H1 (cell line): ENCODE data around the gene PLEKHG4. TPM values are rescaled to one million over a fixed set of nuclear protein-coding genes. Genes with fewer than 3 reads are reported as not detected.

ENCODE experiments used
- CTCF ChIA-PET: fragments of 300-600 bp; sonication (Branson Sonifier 250); formaldehyde crosslinking; loops from one replicate; lab custom pipeline; 2021; ENCODE audit not compliant: partially characterized antibody; lab: Charles Lee
- POLR2A ChIA-PET: fragments of 300-600 bp; sonication (Branson Sonifier 250); formaldehyde crosslinking; loops from one replicate; lab custom pipeline; 2021; ENCODE audit warnings: inconsistent platforms; ENCODE audit not compliant: partially characterized antibody; lab: Charles Lee
- DNase-seq, 2 experiments: peaks; one replicate each; pipeline versions ENCODE4 v3.0.0 to v3.0.0-alpha.2; 2010 to 2022; ENCODE audit warnings: low spot score in 2 of 2, low read depth in 1 of 2, mixed read lengths in 1 of 2
- FAIRE-seq: peaks from 2 replicates; lab custom pipeline; 2011; peaks lifted over from hg19 to GRCh38; lab: Jason Lieb, UNC
- H2AFZ ChIP-seq: 2 replicates; pipeline ENCODE4 v1.8.1; 2012; ENCODE audit warnings: low read length, inconsistent platforms
- H2AK5ac ChIP-seq: 2 replicates; pipeline ENCODE4 v1.6.1; 2013; ENCODE audit warnings: low read depth, low read length
- H2BK120ac ChIP-seq: replicated peaks from 2 replicates; pipeline ENCODE3; 2013; ENCODE audit warnings: low read depth, low read length, inconsistent platforms
- H2BK12ac ChIP-seq: 2 replicates; pipeline ENCODE4 v1.6.1; 2013; ENCODE audit warnings: low read depth, low read length
- H2BK15ac ChIP-seq: 2 replicates; pipeline ENCODE4 v1.6.1; 2013; ENCODE audit warnings: low read length
- H2BK20ac ChIP-seq: 2 replicates; pipeline ENCODE4 v1.6.1; 2013; ENCODE audit warnings: low read length
- H2BK5ac ChIP-seq: 2 replicates; pipeline ENCODE4 v1.6.1; 2013; ENCODE audit warnings: low read depth, low read length
- H3K14ac ChIP-seq: 2 replicates; pipeline ENCODE4 v1.6.1; 2013; ENCODE audit warnings: inconsistent platforms; ENCODE audit not compliant: insufficient read length
- H3K18ac ChIP-seq: 2 replicates; pipeline ENCODE4 v1.6.1; 2013; ENCODE audit warnings: low read length; ENCODE audit errors: extremely low read depth
- H3K23ac ChIP-seq: 2 replicates; pipeline ENCODE4 v1.6.1; 2013; ENCODE audit warnings: inconsistent platforms; ENCODE audit not compliant: insufficient read length
- H3K23me2 ChIP-seq: 2 replicates; pipeline ENCODE4 v1.6.1; 2013; ENCODE audit warnings: low read depth, low read length
- H3K27ac ChIP-seq: 2 replicates; pipeline ENCODE4 v1.6.1; 2011; ENCODE audit warnings: low read depth, low read length, inconsistent platforms
- H3K27me3 ChIP-seq, 4 experiments: replicated peaks in 1 of 4; 1 replicate in 1 of 4; 2 replicates in 3 of 4; pipeline versions ENCODE4 v1.6.1 to v1.8.1; 2011 to 2013; ENCODE audit warnings: low read length in 3 of 4, mild to moderate bottlenecking in 3 of 4, inconsistent platforms in 2 of 4, mixed read lengths in 2 of 4, moderate library complexity in 1 of 4; ENCODE audit not compliant: control insufficient read depth in 3 of 4, insufficient read depth in 3 of 4; ENCODE audit errors: extremely low read depth in 1 of 4
- H3K36me3 ChIP-seq, 4 experiments: 2 replicates each; pipeline versions ENCODE4 v1.6.1 to v1.8.1; 2011 to 2013; ENCODE audit warnings: mild to moderate bottlenecking in 4 of 4, low read length in 3 of 4, moderate library complexity in 2 of 4, control low read depth in 1 of 4, inconsistent platforms in 1 of 4; ENCODE audit not compliant: insufficient read depth in 4 of 4, control insufficient read depth in 2 of 4
- H3K4ac ChIP-seq: replicated peaks from 2 replicates; pipeline ENCODE3; 2013; ENCODE audit warnings: low read length, low read depth, mixed read lengths, inconsistent platforms; ENCODE audit not compliant: insufficient read length
- H3K4me1 ChIP-seq, 4 experiments: replicated peaks in 1 of 4; 1 replicate in 1 of 4; 2 replicates in 3 of 4; pipeline versions ENCODE4 v1.6.1 to v1.8.1; 2011 to 2013; ENCODE audit warnings: low read length in 3 of 4, inconsistent platforms in 2 of 4, mixed read lengths in 1 of 4; ENCODE audit not compliant: insufficient read depth in 4 of 4, control insufficient read depth in 3 of 4
- H3K4me2 ChIP-seq, 2 experiments: 2 replicates each; pipeline versions ENCODE4 v1.6.1 to v1.8.1; 2011 to 2013; ENCODE audit warnings: low read depth in 2 of 2, low read length in 2 of 2, control low read depth in 1 of 2, inconsistent platforms in 1 of 2, mild to moderate bottlenecking in 1 of 2; ENCODE audit not compliant: insufficient read depth in 1 of 2
- H3K4me3 ChIP-seq, 4 experiments: fragments of 200-600, 300-600 bp in 1 of 4; sonication (generic), shearing (Covaris generic), sonication (Bioruptor Twin) in 1 of 4; 2 replicates each; pipeline versions ENCODE4 v1.5.1 to v1.8.1; 2011 to 2016; ENCODE audit warnings: low read length in 4 of 4, low read depth in 3 of 4, control low read depth in 2 of 4, inconsistent platforms in 2 of 4, mild to moderate bottlenecking in 2 of 4, mixed read lengths in 1 of 4, moderate library complexity in 1 of 4; ENCODE audit not compliant: insufficient read depth in 2 of 4; ENCODE audit errors: extremely low read depth in 1 of 4
- H3K56ac ChIP-seq: replicated peaks from 2 replicates; pipeline ENCODE3; 2013; ENCODE audit warnings: low read depth, mild to moderate bottlenecking, mixed read lengths, low read length, inconsistent platforms; ENCODE audit not compliant: insufficient read length
- H3K79me1 ChIP-seq: 2 replicates; pipeline ENCODE4 v1.6.1; 2013; ENCODE audit warnings: low read depth, low read length, control low read depth
- H3K79me2 ChIP-seq, 2 experiments: 2 replicates each; pipeline versions ENCODE4 v1.6.1 to v1.8.1; 2012 to 2013; ENCODE audit warnings: low read length in 2 of 2, mild to moderate bottlenecking in 2 of 2, inconsistent platforms in 1 of 2; ENCODE audit not compliant: insufficient read depth in 2 of 2, control insufficient read depth in 1 of 2
- H3K9ac ChIP-seq, 4 experiments: replicated peaks in 1 of 4; 1 replicate in 1 of 4; 2 replicates in 3 of 4; pipeline versions ENCODE4 v1.6.1 to v1.8.1; 2011 to 2013; ENCODE audit warnings: low read depth in 3 of 4, low read length in 3 of 4, control low read depth in 2 of 4, mild to moderate bottlenecking in 2 of 4, moderate library complexity in 2 of 4, inconsistent platforms in 1 of 4; ENCODE audit errors: extremely low read depth in 1 of 4
- H3K9me3 ChIP-seq, 2 experiments: 2 replicates each; pipeline versions ENCODE4 v1.6.1 to v1.8.1; 2012 to 2013; ENCODE audit warnings: mild to moderate bottlenecking in 2 of 2, moderate library complexity in 2 of 2, control low read depth in 1 of 2, inconsistent platforms in 1 of 2, low read depth in 1 of 2, low read length in 1 of 2, mixed read lengths in 1 of 2; ENCODE audit not compliant: insufficient read depth in 2 of 2
- H4K20me1 ChIP-seq, 2 experiments: replicated peaks in 1 of 2; 2 replicates each; pipeline versions ENCODE3 to v1.8.1; 2011 to 2013; ENCODE audit warnings: inconsistent platforms in 2 of 2, low read length in 2 of 2, mild to moderate bottlenecking in 1 of 2; ENCODE audit not compliant: insufficient read depth in 2 of 2, control insufficient read depth in 1 of 2
- H4K5ac ChIP-seq: 2 replicates; pipeline ENCODE4 v1.6.1; 2013; ENCODE audit warnings: low read length, low read depth, mixed read lengths, inconsistent platforms; ENCODE audit not compliant: insufficient read length
- H4K8ac ChIP-seq: 2 replicates; pipeline ENCODE4 v1.8.0; 2013; ENCODE audit warnings: mild to moderate bottlenecking, moderate library complexity, low read length, inconsistent platforms; ENCODE audit not compliant: insufficient read depth; ENCODE audit errors: extremely low read depth
- H4K91ac ChIP-seq: replicated peaks from 2 replicates; pipeline ENCODE3; 2013; ENCODE audit warnings: low read length, mixed read lengths, inconsistent platforms; ENCODE audit not compliant: insufficient read length
- CTCF ChIP-seq, 3 experiments: IDR thresholded peaks; 1 replicate in 2 of 3; 2 replicates in 1 of 3; pipeline versions ENCODE4 v1.5.1 to v1.6.1; 2011; ENCODE audit warnings: low read length in 3 of 3, mild to moderate bottlenecking in 3 of 3, inconsistent platforms in 2 of 3, low read depth in 1 of 3, moderate library complexity in 1 of 3; ENCODE audit not compliant: insufficient read depth in 1 of 3; ENCODE audit errors: control extremely low read depth in 1 of 3
- POU5F1 ChIP-seq: IDR thresholded peaks from 2 replicates; pipeline ENCODE4 v1.6.1; 2011; ENCODE audit warnings: low read depth, mild to moderate bottlenecking, low read length, moderate library complexity
- RAD21 ChIP-seq, 2 experiments: IDR thresholded peaks in 1 of 2; conservative IDR thresholded peaks in 1 of 2; 2 replicates each; pipeline ENCODE4 v1.6.1; 2011; ENCODE audit warnings: low read depth in 2 of 2, low read length in 2 of 2, improper control_type of control experiment in 1 of 2, inconsistent platforms in 1 of 2, mild to moderate bottlenecking in 1 of 2, moderate library complexity in 1 of 2
- WGBS, 2 experiments: shearing (Covaris generic) in 1 of 2; methylation state at CpG; one replicate each; pipeline versions ENCODE4 v1.1.6 to v1.1.7; 2013 to 2015; ENCODE audit warnings: low lambda C conversion rate in 2 of 2, mixed read lengths in 2 of 2, inconsistent platforms in 1 of 2, low coverage in 1 of 2, missing lambda C conversion rate in 1 of 2; ENCODE audit not compliant: insufficient replicate concordance in 2 of 2, insufficient coverage in 1 of 2, insufficient read length in 1 of 2; ENCODE audit errors: extremely low coverage in 1 of 2, missing lambda C conversion rate in 1 of 2; 5-methylcytosine and 5-hydroxymethylcytosine counted together
- polyA plus RNA-seq, 7 experiments: library from polyadenylated mRNA; depleted of rRNA in 3 of 7; stranded (reverse) in 5 of 7; unstranded in 2 of 7; fragments of >200 nt in 5 of 7; fragments of 200-250 nt in 2 of 7; gene quantifications; 1 replicate in 5 of 7; 2 replicates in 1 of 7; 4 replicates in 1 of 7; pipeline versions ENCODE4 v1.2.1 to v1.2.3, GENCODE V29; 2011 to 2013; ENCODE audit warnings: missing spikeins in 2 of 7, mixed read lengths in 2 of 7
- total RNA-seq: library from RNA; stranded (reverse); fragmentation: NEBNext Ultra II Directional; extraction: Animal tissue kit (Norgen Biotek cat#: 25700); gene quantifications from 2 replicates; pipeline ENCODE4 v1.2.1, GENCODE V29; 2021

Gene PLEKHG4
- total and polyA plus RNA-seq, 2 of the 8 experiments (the other 6 are each of a cell fraction or from before 2014, with no cell fraction given) = 7.7 to 11.1 TPM

GRCh38 chr16:67305216-67306071 lies 26.1 kb downstream of the PLEKHG4 start:
- H3K27me3 ChIP-seq = peaks cover 0 to 2% (median 0%) of the 10 kb centered on the region in 4 experiments; a peak in 1 of 7 replicates
- no peaks in the 10 kb centered on the region for H3K79me2 ChIP-seq
- H4K91ac ChIP-seq = no peak overlapping the region
- H3K4ac ChIP-seq = no peak overlapping the region
- no peak overlapping the region for H3K4me2 ChIP-seq
- 87% methylated on average over 13 of the region's 13 CpGs; no CpG with 5 or more reads in 1 of the 2 experiments for WGBS, 2 experiments
- H3K18ac ChIP-seq = no peak overlapping the region
- DNase-seq (no peak), FAIRE-seq (no peak)
- H4K5ac ChIP-seq = no peak overlapping the region
- no peaks in the 10 kb centered on the region for H3K4me1 ChIP-seq
- H3K9me3 ChIP-seq = no peaks in the 10 kb centered on the region; a peak in 1 of 4 replicates
- H3K4me3 ChIP-seq = no peak overlapping the region
- H2BK15ac ChIP-seq = no peak overlapping the region
- no peak overlapping the region for H2BK12ac ChIP-seq
- H2BK5ac ChIP-seq = no peak overlapping the region
- H3K79me1 ChIP-seq = no peaks in the 10 kb centered on the region
- H2BK20ac ChIP-seq = no peak overlapping the region
- no peak overlapping the region for H3K14ac ChIP-seq
- H3K23ac ChIP-seq = no peak overlapping the region
- H4K8ac ChIP-seq = no peak overlapping the region
- no peaks in the 10 kb centered on the region; the same call in 1 of the 2 replicates for H3K23me2 ChIP-seq
- ChIA-PET CTCF (interaction anchor here (1.0 to 1.3 kb wide), 4 partner anchors 8 to 20 kb away, joined by 3 read pairs; no protein-coding TSS in a partner anchor), POLR2A (no interaction called here)
- 0 out of 4 replicates have a peak, but pooled peaks of 1 of the 2 experiments have one; percentile 5 for TF ChIP-seq RAD21 (IDR thresholded peaks at IDR 0.05 in 1 of 2, conservative IDR thresholded peaks at IDR 0.05 in 1 of 2; ENCODE audit: low read depth in 2 of 2, low read length in 2 of 2)
- TF ChIP-seq POU5F1 = no peak
- peak; percentile 2 to 18 (median 8); a peak in 3 of 4 replicates for TF ChIP-seq CTCF (IDR thresholded peaks at IDR 0.05; ENCODE audit: control extremely low read depth in 1 of 3, insufficient read depth in 1 of 3, low read depth in 1 of 3, low read length in 3 of 3)
- no peak overlapping the region for H2AFZ ChIP-seq
- no peak overlapping the region for H3K27ac ChIP-seq
- H4K20me1 ChIP-seq = no peaks in the 10 kb centered on the region
- H3K56ac ChIP-seq = no peak overlapping the region
- no peak overlapping the region for H3K9ac ChIP-seq
- H2AK5ac ChIP-seq = no peak overlapping the region
- H2BK120ac ChIP-seq = no peak overlapping the region
- no peaks in the 10 kb centered on the region for H3K36me3 ChIP-seq
